ENCODE data around the gene LDLRAD2.
"Not testable (repeated sequence)": the region's sequence is repeated elsewhere in the genome, so short reads cannot be mapped to it uniquely, and the experiment has no call there.

DNA sequence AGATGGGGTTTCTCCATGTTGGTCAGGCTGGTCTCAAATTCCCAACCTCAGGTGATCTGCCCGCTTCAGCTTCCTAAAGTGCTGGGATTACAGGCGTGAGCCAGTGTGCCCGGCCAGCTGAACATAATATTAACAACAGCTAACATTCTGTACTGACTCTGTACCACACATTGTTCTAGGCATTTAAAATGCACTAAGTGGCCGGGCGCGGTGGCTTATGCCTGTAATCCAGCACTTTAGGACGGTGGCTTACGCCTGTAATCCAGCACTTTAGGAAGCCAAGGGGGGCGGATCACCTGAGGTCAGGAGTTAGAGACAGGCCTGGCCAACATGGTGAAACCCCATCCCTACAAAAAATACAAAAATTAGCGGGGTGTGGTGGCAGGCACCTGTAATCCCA, 14.6 kb downstream of the LDLRAD2 start:
- TF ChIP-seq CTCF (IDR thresholded peaks at IDR 0.05) = not testable (repeated sequence)
- TF ChIP-seq, protein P1, sequence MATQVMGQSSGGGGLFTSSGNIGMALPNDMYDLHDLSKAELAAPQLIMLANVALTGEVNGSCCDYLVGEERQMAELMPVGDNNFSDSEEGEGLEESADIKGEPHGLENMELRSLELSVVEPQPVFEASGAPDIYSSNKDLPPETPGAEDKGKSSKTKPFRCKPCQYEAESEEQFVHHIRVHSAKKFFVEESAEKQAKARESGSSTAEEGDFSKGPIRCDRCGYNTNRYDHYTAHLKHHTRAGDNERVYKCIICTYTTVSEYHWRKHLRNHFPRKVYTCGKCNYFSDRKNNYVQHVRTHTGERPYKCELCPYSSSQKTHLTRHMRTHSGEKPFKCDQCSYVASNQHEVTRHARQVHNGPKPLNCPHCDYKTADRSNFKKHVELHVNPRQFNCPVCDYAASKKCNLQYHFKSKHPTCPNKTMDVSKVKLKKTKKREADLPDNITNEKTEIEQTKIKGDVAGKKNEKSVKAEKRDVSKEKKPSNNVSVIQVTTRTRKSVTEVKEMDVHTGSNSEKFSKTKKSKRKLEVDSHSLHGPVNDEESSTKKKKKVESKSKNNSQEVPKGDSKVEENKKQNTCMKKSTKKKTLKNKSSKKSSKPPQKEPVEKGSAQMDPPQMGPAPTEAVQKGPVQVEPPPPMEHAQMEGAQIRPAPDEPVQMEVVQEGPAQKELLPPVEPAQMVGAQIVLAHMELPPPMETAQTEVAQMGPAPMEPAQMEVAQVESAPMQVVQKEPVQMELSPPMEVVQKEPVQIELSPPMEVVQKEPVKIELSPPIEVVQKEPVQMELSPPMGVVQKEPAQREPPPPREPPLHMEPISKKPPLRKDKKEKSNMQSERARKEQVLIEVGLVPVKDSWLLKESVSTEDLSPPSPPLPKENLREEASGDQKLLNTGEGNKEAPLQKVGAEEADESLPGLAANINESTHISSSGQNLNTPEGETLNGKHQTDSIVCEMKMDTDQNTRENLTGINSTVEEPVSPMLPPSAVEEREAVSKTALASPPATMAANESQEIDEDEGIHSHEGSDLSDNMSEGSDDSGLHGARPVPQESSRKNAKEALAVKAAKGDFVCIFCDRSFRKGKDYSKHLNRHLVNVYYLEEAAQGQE (IDR thresholded peaks at IDR 0.05; ENCODE audit: insufficient read depth in 1 of 2, low read depth in 2 of 2, low read length in 1 of 2) = not testable (repeated sequence)

All from Panc1 (cell line).